Measurements from ENCODE around the gene ARMS2. TPM values are rescaled to one million over a fixed set of nuclear protein-coding genes. Genes with fewer than 3 reads are reported as not detected.

Gene ARMS2
- polyA plus RNA-seq, 3 donors: not detected

- H3K79me2 ChIP-seq (ENCODE audit: insufficient read depth, low read length): no peaks in the 10 kb centered on the region
- H3K9ac ChIP-seq (ENCODE audit: insufficient read depth, low read length, poor library complexity, severe bottlenecking): no peak overlapping the region
- no peaks in the 10 kb centered on the region for H3K36me3 ChIP-seq (replicated peaks in 1 of 2; ENCODE audit: control insufficient read depth in 1 of 2, insufficient read depth in 2 of 2, low read length in 2 of 2)
- H3K4me3 Mint-ChIP-seq: peak overlapping the region in 1 of 2 donors; percentile 14
- H3K4me1 Mint-ChIP-seq: no peaks in the 10 kb centered on the region
- no peaks in the 10 kb centered on the region for H3K27me3 ChIP-seq (ENCODE audit: control insufficient read depth in 2 of 2, insufficient read depth in 2 of 2, low read length in 2 of 2)
- no peaks in the 10 kb centered on the region for H3K9me3 Mint-ChIP-seq
- no peaks in the 10 kb centered on the region for H3K36me3 Mint-ChIP-seq
- intact Hi-C loops (cut with micrococcal nuclease): no loop called here
- H2AFZ ChIP-seq (ENCODE audit: insufficient read depth, low read depth, low read length, poor library complexity, severe bottlenecking): no peak overlapping the region
- no peak overlapping the region for H3K27ac ChIP-seq (ENCODE audit: low read depth in 1 of 2, low read length in 2 of 2)
- TF ChIP-seq CTCF (IDR thresholded peaks at IDR 0.05): no peak
- peaks cover 0 to 11% (median 3%) of the 10 kb centered on the region in 3 donors for H3K27me3 Mint-ChIP-seq (ENCODE audit: low read depth in 3 of 3)
- no peak overlapping the region for H3K27ac Mint-ChIP-seq
- DNase-seq: no peak
- H3K9me3 ChIP-seq (replicated peaks in 1 of 2; ENCODE audit: control insufficient read depth in 1 of 2, insufficient read depth in 1 of 2, low read length in 2 of 2): no peaks in the 10 kb centered on the region
- WGBS (ENCODE audit: insufficient coverage): 95% methylated on average over 3 of the region's 5 CpGs
- no peaks in the 10 kb centered on the region for H3K4me1 ChIP-seq (ENCODE audit: control insufficient read depth in 1 of 2, insufficient read depth in 2 of 2, low read length in 2 of 2)
- H3K4me2 ChIP-seq (replicated peaks; ENCODE audit: extremely low read depth, low read length, poor library complexity, severe bottlenecking): no peak overlapping the region
- H4K20me1 ChIP-seq (ENCODE audit: insufficient read depth, low read length): no peaks in the 10 kb centered on the region
- no peak overlapping the region for H3K4me3 ChIP-seq (replicated peaks in 1 of 3; ENCODE audit: low read depth in 2 of 3, low read length in 3 of 3)
Observed at GRCh38 chr10:122505011-122505410, 50.6 kb downstream of the ARMS2 start.

- Histone ChIP-seq H3K79me2 (ENCODE audit: insufficient read depth, low read length) (no peaks in the 10 kb centered on the region), H2AFZ (ENCODE audit: insufficient read depth, low read depth, low read length, poor library complexity, severe bottlenecking) (no peak overlapping the region), H3K27ac (ENCODE audit: low read depth in 1 of 2, low read length in 2 of 2) (no peak overlapping the region), H3K36me3 (replicated peaks in 1 of 2; ENCODE audit: control insufficient read depth in 1 of 2, insufficient read depth in 2 of 2, low read length in 2 of 2) (no peaks in the 10 kb centered on the region), H3K4me2 (replicated peaks; ENCODE audit: extremely low read depth, low read length, poor library complexity, severe bottlenecking) (no peak overlapping the region), H3K9ac (ENCODE audit: insufficient read depth, low read length, poor library complexity, severe bottlenecking) (no peak overlapping the region), H3K27me3 (ENCODE audit: control insufficient read depth in 2 of 2, insufficient read depth in 2 of 2, low read length in 2 of 2) (no peaks in the 10 kb centered on the region), H3K4me1 (ENCODE audit: control insufficient read depth in 1 of 2, insufficient read depth in 2 of 2, low read length in 2 of 2) (no peaks in the 10 kb centered on the region), H3K4me3 (replicated peaks in 1 of 3; ENCODE audit: low read depth in 2 of 3, low read length in 3 of 3) (no peak overlapping the region), H4K20me1 (ENCODE audit: insufficient read depth, low read length) (no peaks in the 10 kb centered on the region), H3K9me3 (replicated peaks in 1 of 2; ENCODE audit: control insufficient read depth in 1 of 2, insufficient read depth in 1 of 2, low read length in 2 of 2) (no peaks in the 10 kb centered on the region)
- DNase-seq: no peak
- Mint-ChIP-seq H3K27me3 (ENCODE audit: low read depth in 3 of 3) (peaks cover 0 to 9% (median 3%) of the 10 kb centered on the region in 3 donors), H3K4me3 (no peak overlapping the region), H3K4me1 (no peaks in the 10 kb centered on the region), H3K27ac (no peak overlapping the region), H3K9me3 (peaks cover 0 to 1% (median 0%) of the 10 kb centered on the region in 7 donors), H3K36me3 (no peaks in the 10 kb centered on the region)
- TF ChIP-seq CTCF (IDR thresholded peaks at IDR 0.05): no peak
- 95% methylated on average over 13 of the region's 15 CpGs for WGBS (ENCODE audit: insufficient coverage)
- intact Hi-C loops (cut with micrococcal nuclease): no loop called here
Observed at GRCh38 chr10:122505885-122506645, 51.6 kb downstream of the ARMS2 start.

Small RNA genes lying within 50 kb of the gene (small RNA-seq; reads per million reads assigned to genes)
- gene MIR3941 (ENCODE audit: insufficient read length, low read depth): not detected

Other genes with a start within 250 kb of the ARMS2 start
- not detected for gene BTBD16, start 183.4 kb upstream of the ARMS2 start, polyA plus RNA-seq
- gene PLEKHA1, start 79.9 kb upstream of the ARMS2 start, polyA plus RNA-seq: 10 to 100 TPM in 2 of 3 donors, 1 to 10 TPM in 1; 5.5 to 14.9 (median 12.3) TPM
- gene HTRA1, start 6.9 kb downstream of the ARMS2 start, polyA plus RNA-seq: 1 to 10 TPM in 2 of 3 donors, under 1 TPM in 1; 0.84 to 4.7 (median 2.2) TPM
- gene DMBT1, start 106.1 kb downstream of the ARMS2 start, polyA plus RNA-seq: not detected
- not detected for gene C10orf120, start 245.2 kb downstream of the ARMS2 start, polyA plus RNA-seq

Data from CD14-positive monocyte (primary cell).